HG03039 (cell line): ENCODE results near the gene RAE1.

Experiments
- ATAC-seq: cut with Tn5 transposase; IDR thresholded peaks from one replicate; pipeline ENCODE4 v1.9.1; 2021; ENCODE audit warnings: mild to moderate bottlenecking, moderate library complexity; ENCODE audit not compliant: unreplicated experiment

RAE1 gene

GRCh38 chr20:57351042-57351783 lies at the start of gene RAE1:
Gene RAE1 (plus strand): TSS chr20:57351255. CDS start chr20:57354039, 2,784 bp downstream.
- ATAC-seq: peak; percentile 61

GRCh38 chr20:57306747-57307146 lies 44.3 kb upstream of the RAE1 start:
- ATAC-seq: no peak

GRCh38 chr20:57308451-57309271 lies 42.4 kb upstream of the RAE1 start:
- ATAC-seq: no peak

GRCh38 chr20:57309544-57310115 lies 41.4 kb upstream of the RAE1 start:
- no peak for ATAC-seq

GRCh38 chr20:57310821-57311514 lies 40.1 kb upstream of the RAE1 start:
- ATAC-seq: no peak

- no peak for ATAC-seq
Measured at GRCh38 chr20:57312138-57312537, 38.9 kb upstream of the RAE1 start.

- ATAC-seq: no peak
Measured at GRCh38 chr20:57313230-57313629, 37.8 kb upstream of the RAE1 start.

GRCh38 chr20:57313951-57314350 lies 37.1 kb upstream of the RAE1 start:
- no peak for ATAC-seq

GRCh38 chr20:57315083-57315975 lies 35.7 kb upstream of the RAE1 start:
- ATAC-seq: no peak

- ATAC-seq: no peak
Measured at GRCh38 chr20:57315976-57316480, 35.0 kb upstream of the RAE1 start.

GRCh38 chr20:57316795-57317201 lies 34.3 kb upstream of the RAE1 start:
- no peak for ATAC-seq

GRCh38 chr20:57317316-57317788 lies 33.7 kb upstream of the RAE1 start:
- no peak for ATAC-seq

GRCh38 chr20:57317789-57318371 lies 33.2 kb upstream of the RAE1 start:
- ATAC-seq: no peak

GRCh38 chr20:57319584-57319983 lies 31.5 kb upstream of the RAE1 start:
- ATAC-seq: no peak

- ATAC-seq: no peak
Measured at GRCh38 chr20:57320358-57320757, 30.7 kb upstream of the RAE1 start.

GRCh38 chr20:57321142-57321541 lies 29.9 kb upstream of the RAE1 start:
- no peak for ATAC-seq

- no peak for ATAC-seq
Measured at GRCh38 chr20:57322476-57322875, 28.6 kb upstream of the RAE1 start.

GRCh38 chr20:57323034-57323433 lies 28.0 kb upstream of the RAE1 start:
- no peak for ATAC-seq

- no peak for ATAC-seq
Measured at GRCh38 chr20:57325632-57326356, 25.3 kb upstream of the RAE1 start.
